HFF-Myc (cell line): Measurements from ENCODE around the gene NSD1.

Experiments used
- DNase-seq: peaks from one replicate; pipeline ENCODE4 v3.0.0-alpha.2; 2011; ENCODE audit warnings: low read depth; ENCODE audit errors: extremely low read depth
- H3K4me3 ChIP-seq: replicated peaks from 2 replicates; pipeline ENCODE4 v1.5.1; 2011; ENCODE audit warnings: low read depth, mild to moderate bottlenecking, control low read depth, low read length
- TF ChIP-seq, protein P1 (sequence below): IDR thresholded peaks from 2 replicates; pipeline ENCODE4 v1.5.1; 2012; ENCODE audit warnings: mild to moderate bottlenecking, low read depth, low read length, control low read depth; ENCODE audit errors: missing control alignments

The NSD1 gene

DNA sequence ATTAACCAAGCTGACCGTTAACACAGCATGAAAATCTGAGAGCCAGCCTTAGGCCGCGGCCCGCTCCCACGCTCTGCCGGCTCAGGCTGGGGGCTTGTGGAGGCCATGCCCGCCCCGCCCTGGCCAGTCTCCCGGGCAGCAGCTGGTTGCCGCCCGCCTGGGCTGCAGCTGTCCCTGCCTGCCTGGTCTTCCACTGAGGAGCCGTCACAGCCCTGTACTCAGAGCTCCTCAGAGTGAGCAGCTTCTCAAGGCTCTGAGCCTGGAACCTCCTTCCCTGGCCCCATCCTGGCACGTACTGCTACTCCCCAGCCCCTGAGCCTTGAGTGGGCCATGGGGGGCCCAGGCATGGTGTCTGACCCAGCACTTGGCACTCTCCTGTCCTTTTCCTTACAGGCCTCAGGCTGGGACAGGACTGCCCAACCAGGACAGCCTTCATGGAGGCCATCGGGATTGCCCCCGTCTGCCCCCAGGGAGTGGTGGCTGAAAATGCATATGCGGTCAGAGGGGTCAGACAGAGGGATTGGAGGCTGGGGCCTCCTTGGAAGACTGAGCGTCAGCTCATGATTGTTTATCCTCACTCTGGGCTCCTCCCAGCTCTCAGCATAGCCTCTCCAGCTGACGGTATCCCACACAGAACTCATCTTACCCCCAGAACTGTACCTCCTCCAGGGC, 35.0 kb upstream of the NSD1 start:
- H3K4me3 ChIP-seq, result no peak overlapping the region
- no peak for DNase-seq
- TF ChIP-seq, protein P1, sequence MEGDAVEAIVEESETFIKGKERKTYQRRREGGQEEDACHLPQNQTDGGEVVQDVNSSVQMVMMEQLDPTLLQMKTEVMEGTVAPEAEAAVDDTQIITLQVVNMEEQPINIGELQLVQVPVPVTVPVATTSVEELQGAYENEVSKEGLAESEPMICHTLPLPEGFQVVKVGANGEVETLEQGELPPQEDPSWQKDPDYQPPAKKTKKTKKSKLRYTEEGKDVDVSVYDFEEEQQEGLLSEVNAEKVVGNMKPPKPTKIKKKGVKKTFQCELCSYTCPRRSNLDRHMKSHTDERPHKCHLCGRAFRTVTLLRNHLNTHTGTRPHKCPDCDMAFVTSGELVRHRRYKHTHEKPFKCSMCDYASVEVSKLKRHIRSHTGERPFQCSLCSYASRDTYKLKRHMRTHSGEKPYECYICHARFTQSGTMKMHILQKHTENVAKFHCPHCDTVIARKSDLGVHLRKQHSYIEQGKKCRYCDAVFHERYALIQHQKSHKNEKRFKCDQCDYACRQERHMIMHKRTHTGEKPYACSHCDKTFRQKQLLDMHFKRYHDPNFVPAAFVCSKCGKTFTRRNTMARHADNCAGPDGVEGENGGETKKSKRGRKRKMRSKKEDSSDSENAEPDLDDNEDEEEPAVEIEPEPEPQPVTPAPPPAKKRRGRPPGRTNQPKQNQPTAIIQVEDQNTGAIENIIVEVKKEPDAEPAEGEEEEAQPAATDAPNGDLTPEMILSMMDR, result no peak

DNA sequence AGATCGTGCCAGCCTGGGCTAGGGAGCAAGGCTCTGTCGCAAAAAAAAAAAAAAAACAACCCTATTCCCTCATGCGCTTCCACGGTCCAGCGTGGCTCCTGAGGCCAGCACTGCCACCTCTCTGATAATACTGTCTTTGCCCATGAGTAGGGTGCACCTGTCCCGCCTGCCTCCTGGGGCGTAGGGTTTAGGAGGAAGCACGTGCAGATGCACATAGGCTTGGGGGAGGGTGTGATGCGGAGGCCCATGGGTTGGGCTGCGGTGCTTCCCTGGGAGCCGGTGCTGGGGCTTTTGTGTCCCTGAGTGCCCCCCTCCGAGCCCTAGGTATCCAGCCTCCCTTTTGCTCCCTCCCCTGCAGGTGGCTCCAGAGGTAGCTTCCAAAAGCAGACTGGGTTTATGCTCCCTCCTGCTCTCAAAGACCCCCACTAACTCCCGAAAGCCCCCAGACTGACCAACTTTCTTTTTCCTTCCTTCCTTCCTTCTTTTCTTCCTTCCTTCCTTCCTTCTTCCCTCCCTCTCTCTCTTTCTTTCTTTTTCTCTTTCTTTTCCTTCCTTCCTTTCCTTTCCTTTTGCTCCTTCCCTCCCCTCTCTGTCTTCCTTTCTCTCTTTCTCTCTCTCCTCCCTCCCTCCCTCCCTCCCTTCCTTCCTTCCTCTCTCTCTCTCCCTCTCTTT, 34.0 kb upstream of the NSD1 start:
- DNase-seq, result no peak
- TF ChIP-seq, protein P1, result no peak
- no peak overlapping the region for H3K4me3 ChIP-seq

DNA sequence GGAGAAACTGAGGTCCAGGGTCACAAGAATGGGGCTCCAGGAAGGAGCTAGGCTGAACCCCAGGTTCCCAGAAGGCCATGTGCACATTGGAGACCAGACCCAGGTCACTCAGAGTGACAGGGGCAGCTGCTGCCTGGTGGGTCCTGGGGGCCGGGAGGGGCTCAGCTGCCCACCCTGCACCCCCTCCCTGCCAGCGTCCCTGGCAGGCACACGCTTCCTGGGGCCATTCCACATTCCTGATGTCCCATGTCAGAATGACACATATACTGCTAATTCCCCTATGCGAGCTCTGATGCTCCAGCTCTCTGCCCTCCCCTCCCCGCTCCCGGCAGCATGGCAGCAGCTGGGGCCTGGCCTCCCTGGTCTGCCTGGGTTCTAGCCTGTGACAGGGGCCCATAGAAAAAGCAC, 32.9 kb upstream of the NSD1 start:
- DNase-seq, result no peak
- no peak overlapping the region for H3K4me3 ChIP-seq
- TF ChIP-seq, protein P1, result no peak

DNA sequence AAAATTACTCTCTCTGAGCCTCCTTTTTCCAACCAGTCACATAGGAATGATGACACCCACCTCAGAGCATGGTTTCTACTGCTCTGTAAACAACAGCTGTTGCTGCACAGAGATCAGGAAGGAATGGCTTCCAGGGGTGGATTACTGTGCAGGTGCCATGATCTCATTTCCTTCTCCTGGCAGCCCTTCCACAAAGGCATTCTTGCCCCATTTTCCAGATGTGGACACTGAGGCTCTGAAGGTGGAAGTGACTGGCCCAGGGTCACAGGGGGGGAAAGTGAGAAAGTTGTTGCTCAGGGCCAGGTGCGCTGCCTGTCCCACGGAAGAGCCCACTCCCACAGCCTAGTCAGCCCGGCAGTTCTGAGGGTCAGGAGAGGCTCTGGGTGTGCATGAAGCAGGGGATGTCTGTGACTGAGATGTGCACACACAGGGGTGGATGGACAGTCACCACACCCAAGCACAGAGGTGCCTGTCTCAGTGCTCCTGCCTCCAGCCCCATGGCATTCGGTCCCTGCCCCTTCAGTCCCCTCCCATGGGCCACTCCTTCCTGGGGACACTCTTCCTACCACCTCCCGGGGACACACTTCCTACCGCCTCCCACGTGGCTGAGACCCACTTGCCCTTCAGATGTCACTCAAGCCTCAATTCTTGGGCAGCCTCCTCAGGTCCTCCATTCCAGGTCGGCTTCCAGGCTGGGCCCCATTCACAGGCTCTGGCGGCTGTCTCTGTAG, 29.9 kb upstream of the NSD1 start:
- TF ChIP-seq, protein P1, result no peak
- no peak overlapping the region for H3K4me3 ChIP-seq
- no peak for DNase-seq

DNA sequence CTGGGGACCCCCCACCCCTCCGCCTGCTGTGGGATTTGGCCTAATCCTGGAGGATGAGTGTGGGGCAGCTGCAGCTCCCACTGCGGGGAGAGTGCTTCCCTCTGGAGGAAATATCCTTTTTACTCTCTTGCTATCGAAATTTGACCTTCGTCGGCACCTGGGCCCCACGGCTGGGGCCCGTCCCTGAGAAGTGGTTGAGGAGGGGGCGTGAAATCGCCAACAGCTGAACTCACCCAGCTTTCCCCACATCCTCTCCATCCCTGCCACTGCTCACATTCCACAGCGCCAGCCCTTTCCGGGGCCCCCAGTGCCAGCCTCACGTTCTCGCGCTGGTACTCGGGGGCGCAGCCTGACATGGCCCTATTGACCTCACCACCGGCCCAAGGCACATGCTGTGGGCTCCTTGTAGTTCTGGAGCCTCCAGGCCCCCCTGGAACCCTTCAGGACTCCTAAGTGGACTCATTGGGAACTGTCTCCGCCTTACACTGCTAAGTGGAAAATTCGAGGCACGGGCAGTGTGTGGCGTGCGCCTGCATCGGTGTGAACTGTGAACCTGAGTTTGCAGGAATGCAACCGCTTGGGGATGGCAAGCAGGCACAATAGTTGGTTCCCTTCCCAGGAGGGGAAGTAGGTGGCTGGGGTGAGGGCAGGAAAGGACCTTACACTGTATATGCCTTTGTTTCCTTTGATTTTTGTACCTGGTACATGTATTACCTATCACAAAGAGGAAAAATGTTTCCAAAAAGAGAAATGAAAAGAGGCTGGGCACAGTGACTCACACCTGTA, 27.7 kb upstream of the NSD1 start:
- H3K4me3 ChIP-seq, result no peak overlapping the region
- TF ChIP-seq, protein P1, result no peak
- DNase-seq, result no peak

DNA sequence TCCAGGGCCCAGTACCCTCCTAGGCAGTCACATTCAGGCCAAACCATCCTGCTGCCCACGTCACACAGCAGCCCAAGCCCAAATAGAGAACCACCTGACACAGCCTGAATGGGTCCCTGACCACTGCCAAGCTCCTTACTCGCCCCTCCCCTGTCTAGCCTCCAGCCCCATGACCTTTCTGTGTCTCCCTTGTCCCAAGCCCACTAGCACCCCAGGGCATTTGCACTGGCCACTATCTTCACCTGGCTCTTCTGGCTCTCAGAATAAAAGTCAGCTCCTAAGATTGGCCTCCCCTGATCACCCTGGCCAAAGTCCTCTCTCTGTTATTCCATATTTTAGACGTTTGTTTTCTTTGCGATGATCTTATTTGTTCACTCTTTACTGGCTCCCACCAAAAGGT, 26.4 kb upstream of the NSD1 start:
- TF ChIP-seq, protein P1, result no peak
- DNase-seq, result no peak
- no peak overlapping the region for H3K4me3 ChIP-seq
